ENCODE measurements around the gene SECTM1. TPM values are rescaled to one million over a fixed set of nuclear protein-coding genes. Genes with fewer than 3 reads are reported as not detected.

SECTM1 gene
- total and polyA plus RNA-seq, 9 of the 15 experiments (the other 6 are each of a cell fraction or from before 2014, with no cell fraction given) = 0.11 to 0.46 (median 0.18) TPM; not detected in 6

DNA sequence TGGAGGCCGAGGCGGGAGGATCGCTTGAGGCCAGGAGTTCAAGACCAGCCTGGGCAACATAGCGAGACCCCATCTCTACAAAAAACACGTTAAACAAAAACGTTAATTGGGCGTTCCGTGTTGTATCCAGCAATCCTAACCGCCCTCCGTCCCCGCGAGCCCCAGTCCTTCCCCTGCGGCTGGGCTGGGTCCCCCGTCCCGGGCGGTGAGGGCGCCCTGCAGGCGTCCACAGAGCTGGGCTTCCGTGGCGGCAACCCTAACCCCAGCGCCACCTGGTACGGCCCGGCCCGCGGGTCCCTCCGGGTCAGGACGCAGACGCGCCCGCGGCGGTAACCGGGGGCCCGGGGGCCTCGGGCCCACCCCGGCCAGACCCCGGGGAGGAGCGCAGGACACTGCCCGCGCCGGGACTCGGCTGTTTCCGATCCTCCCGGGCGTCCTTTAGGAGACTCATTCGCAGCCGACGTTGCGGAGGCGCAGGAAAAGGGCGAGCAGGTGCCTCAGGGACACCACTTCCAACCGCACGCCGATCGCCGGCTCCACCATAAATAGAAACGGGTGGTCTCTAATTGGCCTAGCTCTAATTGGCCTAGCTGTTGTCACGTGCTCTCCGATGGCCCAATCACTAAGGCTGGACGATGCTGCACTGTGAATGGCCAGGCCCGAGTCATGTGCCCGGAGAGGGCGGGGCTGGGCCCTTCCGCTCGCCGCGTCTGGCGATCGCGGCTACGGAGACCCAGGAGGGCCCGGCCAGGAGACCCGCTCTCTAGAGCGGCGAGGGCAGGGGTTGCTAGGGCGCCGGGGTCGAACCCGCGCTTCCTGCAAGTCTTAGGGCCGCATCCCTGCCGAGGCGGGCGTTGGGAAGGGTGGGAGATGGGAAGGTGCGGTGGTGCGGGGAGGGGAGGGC, 41.1 kb downstream of the SECTM1 start (continued):
- TF ChIP-seq ETS2 (tag; IDR thresholded peaks at IDR 0.05; ENCODE audit: borderline replicate concordance, poor library complexity, severe bottlenecking) (no peak), BRD4 (IDR thresholded peaks at IDR 0.05) (no peak), CHD2 (IDR thresholded peaks at IDR 0.05; ENCODE audit: low read depth, low read length) (peak; percentile 57), SRF (CRISPR knock-in tag; IDR thresholded peaks at IDR 0.05) (peak; percentile 50 to 67; a peak in 2 of 4 replicates), PHF21A (IDR thresholded peaks at IDR 0.05; ENCODE audit: borderline replicate concordance, low read depth) (peak; percentile 22; the same call in 1 of the 2 replicates), U2AF2 (optimal IDR thresholded peaks at IDR 0.05; ENCODE audit: low read depth, low read length) (no peak)
- TF ChIP-seq, protein P1, sequence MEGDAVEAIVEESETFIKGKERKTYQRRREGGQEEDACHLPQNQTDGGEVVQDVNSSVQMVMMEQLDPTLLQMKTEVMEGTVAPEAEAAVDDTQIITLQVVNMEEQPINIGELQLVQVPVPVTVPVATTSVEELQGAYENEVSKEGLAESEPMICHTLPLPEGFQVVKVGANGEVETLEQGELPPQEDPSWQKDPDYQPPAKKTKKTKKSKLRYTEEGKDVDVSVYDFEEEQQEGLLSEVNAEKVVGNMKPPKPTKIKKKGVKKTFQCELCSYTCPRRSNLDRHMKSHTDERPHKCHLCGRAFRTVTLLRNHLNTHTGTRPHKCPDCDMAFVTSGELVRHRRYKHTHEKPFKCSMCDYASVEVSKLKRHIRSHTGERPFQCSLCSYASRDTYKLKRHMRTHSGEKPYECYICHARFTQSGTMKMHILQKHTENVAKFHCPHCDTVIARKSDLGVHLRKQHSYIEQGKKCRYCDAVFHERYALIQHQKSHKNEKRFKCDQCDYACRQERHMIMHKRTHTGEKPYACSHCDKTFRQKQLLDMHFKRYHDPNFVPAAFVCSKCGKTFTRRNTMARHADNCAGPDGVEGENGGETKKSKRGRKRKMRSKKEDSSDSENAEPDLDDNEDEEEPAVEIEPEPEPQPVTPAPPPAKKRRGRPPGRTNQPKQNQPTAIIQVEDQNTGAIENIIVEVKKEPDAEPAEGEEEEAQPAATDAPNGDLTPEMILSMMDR (IDR thresholded peaks at IDR 0.05 in 2 of 3, conservative IDR thresholded peaks at IDR 0.05 in 1 of 3; ENCODE audit: insufficient read depth in 2 of 3, low read depth in 1 of 3, low read length in 3 of 3) = no peak
- TF ChIP-seq, protein P2, sequence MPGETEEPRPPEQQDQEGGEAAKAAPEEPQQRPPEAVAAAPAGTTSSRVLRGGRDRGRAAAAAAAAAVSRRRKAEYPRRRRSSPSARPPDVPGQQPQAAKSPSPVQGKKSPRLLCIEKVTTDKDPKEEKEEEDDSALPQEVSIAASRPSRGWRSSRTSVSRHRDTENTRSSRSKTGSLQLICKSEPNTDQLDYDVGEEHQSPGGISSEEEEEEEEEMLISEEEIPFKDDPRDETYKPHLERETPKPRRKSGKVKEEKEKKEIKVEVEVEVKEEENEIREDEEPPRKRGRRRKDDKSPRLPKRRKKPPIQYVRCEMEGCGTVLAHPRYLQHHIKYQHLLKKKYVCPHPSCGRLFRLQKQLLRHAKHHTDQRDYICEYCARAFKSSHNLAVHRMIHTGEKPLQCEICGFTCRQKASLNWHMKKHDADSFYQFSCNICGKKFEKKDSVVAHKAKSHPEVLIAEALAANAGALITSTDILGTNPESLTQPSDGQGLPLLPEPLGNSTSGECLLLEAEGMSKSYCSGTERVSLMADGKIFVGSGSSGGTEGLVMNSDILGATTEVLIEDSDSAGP (CRISPR knock-in tag; IDR thresholded peaks at IDR 0.05) = no peak
- TF ChIP-seq, protein P3, sequence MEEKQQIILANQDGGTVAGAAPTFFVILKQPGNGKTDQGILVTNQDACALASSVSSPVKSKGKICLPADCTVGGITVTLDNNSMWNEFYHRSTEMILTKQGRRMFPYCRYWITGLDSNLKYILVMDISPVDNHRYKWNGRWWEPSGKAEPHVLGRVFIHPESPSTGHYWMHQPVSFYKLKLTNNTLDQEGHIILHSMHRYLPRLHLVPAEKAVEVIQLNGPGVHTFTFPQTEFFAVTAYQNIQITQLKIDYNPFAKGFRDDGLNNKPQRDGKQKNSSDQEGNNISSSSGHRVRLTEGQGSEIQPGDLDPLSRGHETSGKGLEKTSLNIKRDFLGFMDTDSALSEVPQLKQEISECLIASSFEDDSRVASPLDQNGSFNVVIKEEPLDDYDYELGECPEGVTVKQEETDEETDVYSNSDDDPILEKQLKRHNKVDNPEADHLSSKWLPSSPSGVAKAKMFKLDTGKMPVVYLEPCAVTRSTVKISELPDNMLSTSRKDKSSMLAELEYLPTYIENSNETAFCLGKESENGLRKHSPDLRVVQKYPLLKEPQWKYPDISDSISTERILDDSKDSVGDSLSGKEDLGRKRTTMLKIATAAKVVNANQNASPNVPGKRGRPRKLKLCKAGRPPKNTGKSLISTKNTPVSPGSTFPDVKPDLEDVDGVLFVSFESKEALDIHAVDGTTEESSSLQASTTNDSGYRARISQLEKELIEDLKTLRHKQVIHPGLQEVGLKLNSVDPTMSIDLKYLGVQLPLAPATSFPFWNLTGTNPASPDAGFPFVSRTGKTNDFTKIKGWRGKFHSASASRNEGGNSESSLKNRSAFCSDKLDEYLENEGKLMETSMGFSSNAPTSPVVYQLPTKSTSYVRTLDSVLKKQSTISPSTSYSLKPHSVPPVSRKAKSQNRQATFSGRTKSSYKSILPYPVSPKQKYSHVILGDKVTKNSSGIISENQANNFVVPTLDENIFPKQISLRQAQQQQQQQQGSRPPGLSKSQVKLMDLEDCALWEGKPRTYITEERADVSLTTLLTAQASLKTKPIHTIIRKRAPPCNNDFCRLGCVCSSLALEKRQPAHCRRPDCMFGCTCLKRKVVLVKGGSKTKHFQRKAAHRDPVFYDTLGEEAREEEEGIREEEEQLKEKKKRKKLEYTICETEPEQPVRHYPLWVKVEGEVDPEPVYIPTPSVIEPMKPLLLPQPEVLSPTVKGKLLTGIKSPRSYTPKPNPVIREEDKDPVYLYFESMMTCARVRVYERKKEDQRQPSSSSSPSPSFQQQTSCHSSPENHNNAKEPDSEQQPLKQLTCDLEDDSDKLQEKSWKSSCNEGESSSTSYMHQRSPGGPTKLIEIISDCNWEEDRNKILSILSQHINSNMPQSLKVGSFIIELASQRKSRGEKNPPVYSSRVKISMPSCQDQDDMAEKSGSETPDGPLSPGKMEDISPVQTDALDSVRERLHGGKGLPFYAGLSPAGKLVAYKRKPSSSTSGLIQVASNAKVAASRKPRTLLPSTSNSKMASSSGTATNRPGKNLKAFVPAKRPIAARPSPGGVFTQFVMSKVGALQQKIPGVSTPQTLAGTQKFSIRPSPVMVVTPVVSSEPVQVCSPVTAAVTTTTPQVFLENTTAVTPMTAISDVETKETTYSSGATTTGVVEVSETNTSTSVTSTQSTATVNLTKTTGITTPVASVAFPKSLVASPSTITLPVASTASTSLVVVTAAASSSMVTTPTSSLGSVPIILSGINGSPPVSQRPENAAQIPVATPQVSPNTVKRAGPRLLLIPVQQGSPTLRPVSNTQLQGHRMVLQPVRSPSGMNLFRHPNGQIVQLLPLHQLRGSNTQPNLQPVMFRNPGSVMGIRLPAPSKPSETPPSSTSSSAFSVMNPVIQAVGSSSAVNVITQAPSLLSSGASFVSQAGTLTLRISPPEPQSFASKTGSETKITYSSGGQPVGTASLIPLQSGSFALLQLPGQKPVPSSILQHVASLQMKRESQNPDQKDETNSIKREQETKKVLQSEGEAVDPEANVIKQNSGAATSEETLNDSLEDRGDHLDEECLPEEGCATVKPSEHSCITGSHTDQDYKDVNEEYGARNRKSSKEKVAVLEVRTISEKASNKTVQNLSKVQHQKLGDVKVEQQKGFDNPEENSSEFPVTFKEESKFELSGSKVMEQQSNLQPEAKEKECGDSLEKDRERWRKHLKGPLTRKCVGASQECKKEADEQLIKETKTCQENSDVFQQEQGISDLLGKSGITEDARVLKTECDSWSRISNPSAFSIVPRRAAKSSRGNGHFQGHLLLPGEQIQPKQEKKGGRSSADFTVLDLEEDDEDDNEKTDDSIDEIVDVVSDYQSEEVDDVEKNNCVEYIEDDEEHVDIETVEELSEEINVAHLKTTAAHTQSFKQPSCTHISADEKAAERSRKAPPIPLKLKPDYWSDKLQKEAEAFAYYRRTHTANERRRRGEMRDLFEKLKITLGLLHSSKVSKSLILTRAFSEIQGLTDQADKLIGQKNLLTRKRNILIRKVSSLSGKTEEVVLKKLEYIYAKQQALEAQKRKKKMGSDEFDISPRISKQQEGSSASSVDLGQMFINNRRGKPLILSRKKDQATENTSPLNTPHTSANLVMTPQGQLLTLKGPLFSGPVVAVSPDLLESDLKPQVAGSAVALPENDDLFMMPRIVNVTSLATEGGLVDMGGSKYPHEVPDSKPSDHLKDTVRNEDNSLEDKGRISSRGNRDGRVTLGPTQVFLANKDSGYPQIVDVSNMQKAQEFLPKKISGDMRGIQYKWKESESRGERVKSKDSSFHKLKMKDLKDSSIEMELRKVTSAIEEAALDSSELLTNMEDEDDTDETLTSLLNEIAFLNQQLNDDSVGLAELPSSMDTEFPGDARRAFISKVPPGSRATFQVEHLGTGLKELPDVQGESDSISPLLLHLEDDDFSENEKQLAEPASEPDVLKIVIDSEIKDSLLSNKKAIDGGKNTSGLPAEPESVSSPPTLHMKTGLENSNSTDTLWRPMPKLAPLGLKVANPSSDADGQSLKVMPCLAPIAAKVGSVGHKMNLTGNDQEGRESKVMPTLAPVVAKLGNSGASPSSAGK (IDR thresholded peaks at IDR 0.05) = peak; percentile 66
